Activated CD8-positive, alpha-beta T cell treated with anti-CD3 and anti-CD28 coated beads for 36 hours (primary cell): ENCODE results near the gene NEK7. TPM values are rescaled to one million over a fixed set of nuclear protein-coding genes. Genes with fewer than 3 reads are reported as not detected.
"Not testable (repeated sequence)": the region's sequence is repeated elsewhere in the genome, so short reads cannot be mapped to it uniquely, and the experiment has no call there.

Experiments
- ATAC-seq: fragments of 200-7000 bp; cut with Tn5 transposase; one replicate; pipeline ENCODE4 v1.10.0; 2021; ENCODE audit warnings: mild to moderate bottlenecking, moderate library complexity
- CTCF ChIA-PET: fragments of 350-600 bp; sonication (Branson Sonifier 250); formaldehyde crosslinking; loops from one replicate; lab custom pipeline; 2021; ENCODE audit warnings: antibody characterized with exemption; lab: Charles Lee
- POLR2A ChIA-PET: fragments of 350-600 bp; sonication (Branson Sonifier 250); formaldehyde crosslinking; loops from one replicate; lab custom pipeline; 2021; ENCODE audit warnings: antibody characterized with exemption; lab: Charles Lee
- DNase-seq: peaks from one replicate; pipeline ENCODE4 v3.0.0-alpha.2; 2020
- H3K27ac Mint-ChIP-seq: one replicate; pipeline ENCODE4 v1.8.0; 2021; ENCODE audit warnings: mild to moderate bottlenecking, mixed read lengths
- H3K27me3 Mint-ChIP-seq: one replicate; pipeline ENCODE4 v1.8.0; 2021; ENCODE audit warnings: mixed read lengths
- H3K36me3 Mint-ChIP-seq: one replicate; pipeline ENCODE4 v1.8.0; 2021; ENCODE audit warnings: low read depth, mixed read lengths
- H3K4me1 Mint-ChIP-seq: one replicate; pipeline ENCODE4 v1.8.0; 2021; ENCODE audit warnings: low read depth, mixed read lengths
- H3K4me3 Mint-ChIP-seq: one replicate; pipeline ENCODE4 v1.8.0; 2021; ENCODE audit warnings: mild to moderate bottlenecking, moderate library complexity, mixed read lengths
- H3K9me3 Mint-ChIP-seq: one replicate; pipeline ENCODE4 v1.8.0; 2021; ENCODE audit warnings: mixed read lengths
- intact Hi-C: fragments of 100-400 bp; cut with micrococcal nuclease; formaldehyde crosslinking; loops from one replicate; pipeline ENCODE4 v1.10.0; 2022
- total RNA-seq, 2 experiments: library from RNA; stranded (reverse); gene quantifications; one replicate each; pipeline ENCODE4 v1.2.3, GENCODE V29; 2021
- TF ChIP-seq, protein P1 (sequence below): fragments of 200-600 bp; IDR thresholded peaks from one replicate; pipeline ENCODE4 v1.8.0; 2022; ENCODE audit warnings: antibody characterized with exemption, mild to moderate bottlenecking

NEK7 gene
- total RNA-seq, 2 experiments from 2014 or later = 71.4 to 76.4 TPM

DNA sequence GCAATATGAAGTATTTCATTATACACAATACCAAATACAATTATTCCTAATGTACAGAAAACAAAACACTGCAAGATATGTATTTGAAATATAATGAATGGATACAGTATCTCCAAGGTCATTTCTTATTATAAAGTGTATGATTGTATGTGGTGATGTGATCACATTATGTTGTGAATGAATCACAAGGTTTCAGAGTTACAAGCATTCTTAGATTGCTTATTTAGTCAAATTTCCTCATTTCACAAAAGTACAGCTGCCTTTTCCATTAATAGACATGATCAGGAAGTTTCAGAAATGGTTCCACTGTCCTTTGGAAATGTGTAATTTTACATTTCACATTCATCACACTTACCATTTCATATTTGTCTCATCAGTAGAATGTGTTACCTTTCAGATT lies 28.3 kb upstream of the NEK7 start:
- intact Hi-C loops = no loop called here
- H3K36me3 Mint-ChIP-seq = no peaks in the 10 kb centered on the region

DNA sequence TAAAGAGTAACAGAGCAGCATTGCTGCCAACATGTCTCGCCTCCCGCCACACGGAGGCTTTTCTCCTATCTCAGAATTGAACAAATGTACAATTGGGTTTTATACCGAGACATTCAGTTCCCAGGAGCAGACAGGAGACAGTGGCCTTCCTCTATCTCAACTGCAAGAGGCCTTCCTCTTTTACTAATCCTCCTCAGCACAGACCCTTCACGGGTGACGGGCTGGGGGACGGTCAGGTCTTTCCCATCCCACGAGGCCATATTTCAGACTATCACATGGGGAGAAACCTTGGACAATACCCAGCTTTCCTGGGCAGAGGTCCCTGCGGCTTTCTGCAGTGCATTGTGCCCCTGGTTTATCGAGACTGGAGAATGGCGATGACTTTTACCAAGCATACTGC lies 26.7 kb upstream of the NEK7 start:
- CTCF ChIA-PET, H3K36me3 Mint-ChIP-seq, DNase-seq, H3K9me3 Mint-ChIP-seq, H3K27ac Mint-ChIP-seq, intact Hi-C loops, H3K27me3 Mint-ChIP-seq, H3K4me3 Mint-ChIP-seq, ATAC-seq: not testable (repeated sequence)
- POLR2A ChIA-PET = interaction anchor here (0.9 kb wide), 1 partner anchor 11 kb away, joined by 3 read pairs; no protein-coding TSS in a partner anchor
- peaks cover 12% of the 10 kb centered on the region for H3K4me1 Mint-ChIP-seq

More for the DNA sequence above, 28.3 kb upstream of the NEK7 start:
- DNase-seq = no peak
- H3K9me3 Mint-ChIP-seq = peaks cover 1% of the 10 kb centered on the region
- ChIA-PET CTCF (interaction anchor here (1.4 kb wide), 1 partner anchor 40 kb away, joined by 5 read pairs; no protein-coding TSS in a partner anchor), POLR2A (no interaction called here)
- peaks cover 1% of the 10 kb centered on the region for H3K27me3 Mint-ChIP-seq
- H3K4me1 Mint-ChIP-seq = peaks cover 12% of the 10 kb centered on the region
- no peak overlapping the region for H3K27ac Mint-ChIP-seq
- no peak for ATAC-seq
- H3K4me3 Mint-ChIP-seq = no peak overlapping the region
- TF ChIP-seq, protein P1, sequence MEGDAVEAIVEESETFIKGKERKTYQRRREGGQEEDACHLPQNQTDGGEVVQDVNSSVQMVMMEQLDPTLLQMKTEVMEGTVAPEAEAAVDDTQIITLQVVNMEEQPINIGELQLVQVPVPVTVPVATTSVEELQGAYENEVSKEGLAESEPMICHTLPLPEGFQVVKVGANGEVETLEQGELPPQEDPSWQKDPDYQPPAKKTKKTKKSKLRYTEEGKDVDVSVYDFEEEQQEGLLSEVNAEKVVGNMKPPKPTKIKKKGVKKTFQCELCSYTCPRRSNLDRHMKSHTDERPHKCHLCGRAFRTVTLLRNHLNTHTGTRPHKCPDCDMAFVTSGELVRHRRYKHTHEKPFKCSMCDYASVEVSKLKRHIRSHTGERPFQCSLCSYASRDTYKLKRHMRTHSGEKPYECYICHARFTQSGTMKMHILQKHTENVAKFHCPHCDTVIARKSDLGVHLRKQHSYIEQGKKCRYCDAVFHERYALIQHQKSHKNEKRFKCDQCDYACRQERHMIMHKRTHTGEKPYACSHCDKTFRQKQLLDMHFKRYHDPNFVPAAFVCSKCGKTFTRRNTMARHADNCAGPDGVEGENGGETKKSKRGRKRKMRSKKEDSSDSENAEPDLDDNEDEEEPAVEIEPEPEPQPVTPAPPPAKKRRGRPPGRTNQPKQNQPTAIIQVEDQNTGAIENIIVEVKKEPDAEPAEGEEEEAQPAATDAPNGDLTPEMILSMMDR = no peak

DNA sequence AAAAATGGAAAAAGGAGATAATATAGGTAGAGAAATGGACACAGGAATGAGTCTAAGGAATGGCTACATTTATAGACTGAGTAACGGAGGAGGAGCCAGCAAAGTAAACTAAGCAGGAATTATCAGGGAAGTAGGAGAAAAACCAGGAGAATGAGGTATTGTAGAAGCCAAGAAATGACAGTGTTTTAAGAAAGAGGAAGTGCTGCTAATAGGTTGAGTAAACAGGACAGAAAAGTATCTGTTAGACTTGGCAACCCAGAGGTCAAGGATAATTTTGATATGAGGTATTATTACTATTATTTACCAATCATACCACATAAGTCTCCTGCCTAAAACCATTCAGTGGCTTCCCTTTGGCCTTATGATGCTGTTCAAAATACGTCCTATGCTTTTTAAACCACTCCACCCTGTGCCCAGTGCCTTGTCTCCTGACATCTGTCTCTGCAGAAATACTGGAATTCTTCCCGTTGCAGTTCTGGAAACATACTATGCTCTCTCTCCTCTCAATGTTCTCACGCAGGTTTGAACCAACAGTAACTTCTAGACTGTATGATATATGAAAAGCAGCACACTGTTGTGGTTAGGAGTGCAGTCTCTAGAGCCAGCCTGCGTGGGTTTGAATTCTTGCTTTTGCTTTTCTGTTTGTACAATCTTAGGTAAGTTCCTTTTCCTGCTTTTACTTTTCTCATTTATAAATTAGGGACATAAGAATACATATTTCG lies 24.6 kb upstream of the NEK7 start:
- CTCF ChIA-PET = no interaction called here
- no peak overlapping the region for H3K27ac Mint-ChIP-seq
- DNase-seq = no peak

DNA sequence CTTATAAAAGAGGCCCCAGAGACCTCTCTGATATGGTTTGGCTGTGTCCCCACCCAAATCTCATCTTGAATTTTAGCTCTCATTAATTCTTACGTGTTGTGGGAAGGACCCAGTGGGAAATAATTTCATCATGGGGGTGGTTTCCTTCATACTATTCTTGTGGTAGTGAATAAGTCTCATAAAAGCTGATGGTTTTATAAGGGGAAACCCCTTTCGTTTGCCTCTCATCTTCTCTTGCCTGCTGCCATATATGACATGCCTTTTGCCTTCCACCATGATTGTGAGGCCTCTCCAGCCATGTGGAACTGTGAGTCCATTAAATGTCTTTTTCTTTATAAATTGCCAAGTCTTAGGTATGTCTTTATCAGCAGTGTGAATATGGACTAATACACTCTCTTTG lies 22.5 kb upstream of the NEK7 start:
- no peak overlapping the region for H3K4me3 Mint-ChIP-seq
- TF ChIP-seq, protein P1 = no peak
- ATAC-seq (peak; percentile 51), DNase-seq (no peak)
- CTCF ChIA-PET = no interaction called here
- intact Hi-C loops = no loop called here
- POLR2A ChIA-PET = no interaction called here
- no peak overlapping the region for H3K27ac Mint-ChIP-seq
- no peaks in the 10 kb centered on the region for H3K27me3 Mint-ChIP-seq
- H3K4me1 Mint-ChIP-seq = peaks cover 5% of the 10 kb centered on the region
- peaks cover 11% of the 10 kb centered on the region for H3K9me3 Mint-ChIP-seq
- peaks cover 2% of the 10 kb centered on the region for H3K36me3 Mint-ChIP-seq

More for the DNA sequence above, 24.6 kb upstream of the NEK7 start:
- H3K27me3 Mint-ChIP-seq = no peaks in the 10 kb centered on the region
- no peak for ATAC-seq
- H3K9me3 Mint-ChIP-seq = peaks cover 11% of the 10 kb centered on the region
- no peak overlapping the region for H3K4me3 Mint-ChIP-seq
- H3K36me3 Mint-ChIP-seq = peaks cover 2% of the 10 kb centered on the region
- TF ChIP-seq, protein P1 = no peak
- intact Hi-C loops = no loop called here
- peaks cover 12% of the 10 kb centered on the region for H3K4me1 Mint-ChIP-seq
- POLR2A ChIA-PET = no interaction called here

DNA sequence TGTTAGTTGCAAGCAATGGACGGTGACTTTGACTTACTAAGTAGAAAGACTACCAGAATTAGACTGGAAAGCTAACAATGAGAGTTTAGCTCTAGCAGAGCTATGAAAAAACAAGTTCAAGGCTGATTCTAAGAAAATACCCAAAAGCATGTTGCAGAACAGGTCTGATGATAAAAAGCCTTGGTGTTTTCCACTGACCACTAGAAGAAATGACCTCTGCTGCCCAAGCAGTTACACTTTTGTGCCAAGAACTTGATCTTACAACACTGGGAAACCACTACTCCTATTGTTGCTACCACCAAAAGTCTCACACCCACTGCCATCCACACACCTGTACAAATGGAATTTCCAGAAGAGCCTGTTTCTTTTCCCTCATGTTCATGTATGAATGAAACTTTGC lies 21.4 kb upstream of the NEK7 start:
- Mint-ChIP-seq H3K4me1 (peaks cover 4% of the 10 kb centered on the region), H3K9me3 (peaks cover 11% of the 10 kb centered on the region), H3K4me3 (no peak overlapping the region), H3K36me3 (peaks cover 2% of the 10 kb centered on the region), H3K27me3 (no peaks in the 10 kb centered on the region), H3K27ac (no peak overlapping the region)
- TF ChIP-seq, protein P1 = no peak
- DNase-seq = no peak
- intact Hi-C loops = no loop called here
- CTCF ChIA-PET = interaction anchor here (1.8 kb wide), 1 partner anchor 13 kb away, joined by 5 read pairs; no protein-coding TSS in a partner anchor
- POLR2A ChIA-PET = no interaction called here
- ATAC-seq = no peak
